CD14-positive monocyte (primary cell): Measurements from ENCODE around the gene ATXN7L1. TPM values are rescaled to one million over a fixed set of nuclear protein-coding genes. Genes with fewer than 3 reads are reported as not detected.
A peak's percentile ranks its signal among the peaks of the same experiment; 100 is the strongest.

Source experiments
- DNase-seq, 3 donors: peaks; one replicate each; pipeline ENCODE4 v3.0.0-alpha.2; 2011 to 2022
- H2AFZ ChIP-seq: 2 replicates; pipeline ENCODE4 v1.6.0; 2012; ENCODE audit warnings: mild to moderate bottlenecking, low read depth, low read length, inconsistent platforms; ENCODE audit not compliant: insufficient read depth, poor library complexity, severe bottlenecking
- H3K27ac ChIP-seq, 2 donors: 1 replicate in 1 of 2; 2 replicates in 1 of 2; pipeline ENCODE4 v1.5.1; 2012 to 2013; ENCODE audit warnings: low read length in 2 of 2, control low read depth in 1 of 2, inconsistent platforms in 1 of 2, low read depth in 1 of 2, mild to moderate bottlenecking in 1 of 2
- H3K27me3 ChIP-seq, 2 donors: one replicate each; pipeline versions ENCODE4 v1.6.0 to v1.6.1; 2011 to 2013; ENCODE audit warnings: low read length in 2 of 2; ENCODE audit not compliant: control insufficient read depth in 2 of 2, insufficient read depth in 2 of 2
- H3K36me3 ChIP-seq, 2 donors: replicated peaks in 1 of 2; 1 replicate in 1 of 2; 2 replicates in 1 of 2; pipeline versions ENCODE4 v1.5.1 to v1.6.1; 2012 to 2013; ENCODE audit warnings: low read length in 2 of 2, control low read depth in 1 of 2, inconsistent platforms in 1 of 2, mild to moderate bottlenecking in 1 of 2; ENCODE audit not compliant: insufficient read depth in 2 of 2, control insufficient read depth in 1 of 2
- H3K4me1 ChIP-seq, 2 donors: 1 replicate in 1 of 2; 2 replicates in 1 of 2; pipeline versions ENCODE4 v1.5.1 to v1.6.1; 2012 to 2013; ENCODE audit warnings: low read length in 2 of 2, control low read depth in 1 of 2, inconsistent platforms in 1 of 2, mild to moderate bottlenecking in 1 of 2, moderate library complexity in 1 of 2; ENCODE audit not compliant: insufficient read depth in 2 of 2, control insufficient read depth in 1 of 2
- H3K4me2 ChIP-seq: replicated peaks from 2 replicates; pipeline ENCODE3; 2012; ENCODE audit warnings: low read length, moderate library complexity, mild to moderate bottlenecking; ENCODE audit not compliant: poor library complexity, severe bottlenecking; ENCODE audit errors: extremely low read depth
- H3K4me3 ChIP-seq, 3 experiments: fragments of 200-600 bp in 1 of 3; sonication (generic) in 1 of 3; replicated peaks in 1 of 3; 1 replicate in 2 of 3; 2 replicates in 1 of 3; pipeline ENCODE4 v1.5.1; 2011 to 2013; ENCODE audit warnings: low read length in 3 of 3, mild to moderate bottlenecking in 3 of 3, control low read depth in 2 of 3, low read depth in 2 of 3, inconsistent platforms in 1 of 3, moderate library complexity in 1 of 3
- H3K79me2 ChIP-seq: 2 replicates; pipeline ENCODE4 v1.6.0; 2012; ENCODE audit warnings: mild to moderate bottlenecking, control low read depth, inconsistent platforms, low read length, moderate library complexity; ENCODE audit not compliant: insufficient read depth
- H3K9ac ChIP-seq: 2 replicates; pipeline ENCODE4 v1.6.0; 2017; ENCODE audit warnings: low read length, mild to moderate bottlenecking; ENCODE audit not compliant: insufficient read depth, poor library complexity, severe bottlenecking
- H3K9me3 ChIP-seq, 2 donors: replicated peaks in 1 of 2; 1 replicate in 1 of 2; 2 replicates in 1 of 2; pipeline versions ENCODE4 v1.5.1 to v1.6.1; 2012 to 2013; ENCODE audit warnings: low read length in 2 of 2, control low read depth in 1 of 2; ENCODE audit not compliant: control insufficient read depth in 1 of 2, insufficient read depth in 1 of 2
- H4K20me1 ChIP-seq: 2 replicates; pipeline ENCODE4 v1.6.0; 2012; ENCODE audit warnings: mild to moderate bottlenecking, low read length, control low read depth, moderate library complexity; ENCODE audit not compliant: insufficient read depth
- H3K27ac Mint-ChIP-seq, 7 donors: one replicate each; pipeline ENCODE4 v1.8.0; 2020; ENCODE audit warnings: mild to moderate bottlenecking in 7 of 7, mixed read lengths in 7 of 7, moderate library complexity in 6 of 7, inconsistent platforms in 2 of 7
- H3K27me3 Mint-ChIP-seq, 3 donors: one replicate each; pipeline ENCODE4 v1.8.0; 2021 to 2022; ENCODE audit warnings: low read depth in 3 of 3, mild to moderate bottlenecking in 3 of 3, mixed read lengths in 3 of 3, moderate library complexity in 3 of 3, inconsistent platforms in 1 of 3
- H3K36me3 Mint-ChIP-seq, 2 donors: one replicate each; pipeline ENCODE4 v1.8.0; 2020; ENCODE audit warnings: mixed read lengths in 2 of 2, inconsistent platforms in 1 of 2, mild to moderate bottlenecking in 1 of 2
- H3K4me1 Mint-ChIP-seq: one replicate; pipeline ENCODE4 v1.8.0; 2020; ENCODE audit warnings: mild to moderate bottlenecking, mixed read lengths
- H3K4me3 Mint-ChIP-seq, 2 donors: one replicate each; pipeline ENCODE4 v1.8.0; 2020; ENCODE audit warnings: mild to moderate bottlenecking in 2 of 2, mixed read lengths in 2 of 2, moderate library complexity in 1 of 2
- H3K9me3 Mint-ChIP-seq, 7 donors: one replicate each; pipeline ENCODE4 v1.8.0; 2020 to 2022; ENCODE audit warnings: mixed read lengths in 7 of 7, mild to moderate bottlenecking in 6 of 7, moderate library complexity in 6 of 7, inconsistent platforms in 2 of 7
- WGBS: methylation state at CpG from one replicate; pipeline ENCODE4 v1.1.5; 2013; ENCODE audit warnings: missing lambda C conversion rate; ENCODE audit not compliant: insufficient coverage; 5-methylcytosine and 5-hydroxymethylcytosine counted together
- intact Hi-C, 2 donors: fragments of 100-400 bp; cut with micrococcal nuclease; formaldehyde crosslinking; loops; one replicate each; pipeline versions ENCODE4 v1.15.0 to v1.15.1; 2023
- polyA plus RNA-seq, 3 donors: library from polyadenylated mRNA; depleted of rRNA in 1 of 3; unstranded in 2 of 3; stranded (reverse) in 1 of 3; fragments of 300-500 nt in 2 of 3; fragments of >200 nt in 1 of 3; fragmentation: Illumina TruSeq in 2 of 3; gene quantifications; 1 replicate in 2 of 3; 2 replicates in 1 of 3; pipeline ENCODE4 v1.2.3, GENCODE V29; 2012 to 2021
- TF ChIP-seq, protein P1 (sequence below): fragments of 200-600 bp; IDR thresholded peaks from one replicate; pipeline ENCODE4 v1.8.0; 2022; ENCODE audit warnings: antibody characterized with exemption, mild to moderate bottlenecking

Gene ATXN7L1
- polyA plus RNA-seq, 3 donors, result 4.5 to 12.2 (median 11.2) TPM

GRCh38 chr7:105677817-105678573, 198.4 kb downstream of the ATXN7L1 start:
- Mint-ChIP-seq H3K9me3 (no peaks in the 10 kb centered on the region), H3K27me3 (no peaks in the 10 kb centered on the region), H3K4me3 (peak overlapping the region; percentile 95 to 98), H3K4me1 (peaks cover 81% of the 10 kb centered on the region), H3K27ac (peak overlapping the region; percentile 94 to 98 (median 95)), H3K36me3 (peaks cover 10 to 11% of the 10 kb centered on the region in 2 donors)
- DNase-seq, result peak; percentile 77 to 90 (median 88)
- Histone ChIP-seq H3K4me2 (peak overlapping the region; percentile 97), H3K27me3 (no peaks in the 10 kb centered on the region), H3K27ac (peak overlapping the region; percentile 85 to 96), H2AFZ (peak overlapping the region; percentile 88), H3K9ac (peak overlapping the region; percentile 81), H3K36me3 (peaks cover 0 to 9% of the 10 kb centered on the region in 2 donors), H3K4me3 (peak overlapping the region; percentile 62 to 90 (median 72)), H3K4me1 (peaks cover 66 to 75% of the 10 kb centered on the region in 2 donors), H4K20me1 (peaks cover 16% of the 10 kb centered on the region), H3K9me3 (no peaks in the 10 kb centered on the region), H3K79me2 (peaks cover 66% of the 10 kb centered on the region)
- TF ChIP-seq, protein P1, sequence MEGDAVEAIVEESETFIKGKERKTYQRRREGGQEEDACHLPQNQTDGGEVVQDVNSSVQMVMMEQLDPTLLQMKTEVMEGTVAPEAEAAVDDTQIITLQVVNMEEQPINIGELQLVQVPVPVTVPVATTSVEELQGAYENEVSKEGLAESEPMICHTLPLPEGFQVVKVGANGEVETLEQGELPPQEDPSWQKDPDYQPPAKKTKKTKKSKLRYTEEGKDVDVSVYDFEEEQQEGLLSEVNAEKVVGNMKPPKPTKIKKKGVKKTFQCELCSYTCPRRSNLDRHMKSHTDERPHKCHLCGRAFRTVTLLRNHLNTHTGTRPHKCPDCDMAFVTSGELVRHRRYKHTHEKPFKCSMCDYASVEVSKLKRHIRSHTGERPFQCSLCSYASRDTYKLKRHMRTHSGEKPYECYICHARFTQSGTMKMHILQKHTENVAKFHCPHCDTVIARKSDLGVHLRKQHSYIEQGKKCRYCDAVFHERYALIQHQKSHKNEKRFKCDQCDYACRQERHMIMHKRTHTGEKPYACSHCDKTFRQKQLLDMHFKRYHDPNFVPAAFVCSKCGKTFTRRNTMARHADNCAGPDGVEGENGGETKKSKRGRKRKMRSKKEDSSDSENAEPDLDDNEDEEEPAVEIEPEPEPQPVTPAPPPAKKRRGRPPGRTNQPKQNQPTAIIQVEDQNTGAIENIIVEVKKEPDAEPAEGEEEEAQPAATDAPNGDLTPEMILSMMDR, result no peak
- 0% methylated on average over 1 of the region's 11 CpGs for WGBS
- intact Hi-C loops, result loop anchor here in 1 of 2 donors (10.0 kb wide), 1 partner anchor 127 kb away; no protein-coding TSS in a partner anchor

- peak overlapping the region; percentile 94 to 98 (median 95) for H3K27ac Mint-ChIP-seq
- Histone ChIP-seq H2AFZ (peak overlapping the region; percentile 88), H3K27me3 (no peaks in the 10 kb centered on the region), H3K9me3 (no peaks in the 10 kb centered on the region), H4K20me1 (peaks cover 22% of the 10 kb centered on the region), H3K9ac (peak overlapping the region; percentile 81), H3K4me3 (peak overlapping the region; percentile 62 to 90 (median 72)), H3K4me2 (peak overlapping the region; percentile 97), H3K79me2 (peaks cover 72% of the 10 kb centered on the region), H3K4me1 (peaks cover 60 to 69% of the 10 kb centered on the region in 2 donors), H3K36me3 (peaks cover 0 to 15% of the 10 kb centered on the region in 2 donors), H3K27ac (peak overlapping the region; percentile 85 to 96)
- DNase-seq, result no peak
- peaks cover 74% of the 10 kb centered on the region for H3K4me1 Mint-ChIP-seq
- intact Hi-C loops, result loop anchor here in 1 of 2 donors (10.0 kb wide), 1 partner anchor 127 kb away; no protein-coding TSS in a partner anchor
- TF ChIP-seq, protein P1, result no peak
- H3K27me3 Mint-ChIP-seq, result no peaks in the 10 kb centered on the region
- peak overlapping the region; percentile 95 to 98 for H3K4me3 Mint-ChIP-seq
- no CpG with 5 or more reads among the region's 4 CpGs for WGBS
- peaks cover 12 to 15% of the 10 kb centered on the region in 2 donors for H3K36me3 Mint-ChIP-seq
- no peaks in the 10 kb centered on the region for H3K9me3 Mint-ChIP-seq
Measured at GRCh38 chr7:105677410-105677730, 199.0 kb downstream of the ATXN7L1 start.
